IMR-90 (cell line): ENCODE data around the gene AGAP1. TPM values are rescaled to one million over a fixed set of nuclear protein-coding genes. Genes with fewer than 3 reads are reported as not detected.

Experiments used
- ATAC-seq: fragments of 200-7000 bp; cut with Tn5 transposase; 2 replicates; pipeline ENCODE4 v1.9.1; 2020; ENCODE audit warnings: low read depth, mild to moderate bottlenecking, moderate library complexity
- BruUV-seq: library from RNA; stranded (reverse); fragments of 400-500 nt; replicated peaks from 2 replicates; lab custom pipeline; 2021; lab: Mats Ljungman, UMichigan
- CTCF ChIA-PET: fragments of 300-600 bp; formaldehyde crosslinking; extraction: SDS; loops from one replicate; lab custom pipeline; 2021; ENCODE audit warnings: antibody characterized with exemption; lab: Yijun Ruan, JAX
- POLR2A ChIA-PET: fragments of 300-600 bp; sonication (Branson Sonifier 250); formaldehyde crosslinking; loops from one replicate; lab custom pipeline; 2022; ENCODE audit warnings: antibody characterized with exemption; ENCODE audit not compliant: unreplicated experiment; lab: Charles Lee
- DNase-seq: peaks from one replicate; pipeline ENCODE4 v3.0.0; 2013
- H2AFZ ChIP-seq: replicated peaks from 2 replicates; pipeline ENCODE3; 2013; ENCODE audit warnings: low read length, mild to moderate bottlenecking; ENCODE audit not compliant: poor library complexity
- H2AK5ac ChIP-seq: 2 replicates; pipeline ENCODE4 v1.6.1; 2013; ENCODE audit warnings: low read depth, low read length, inconsistent platforms
- H2AK9ac ChIP-seq: replicated peaks from 2 replicates; pipeline ENCODE3; 2013; ENCODE audit warnings: mild to moderate bottlenecking, low read depth, low read length, moderate library complexity; ENCODE audit not compliant: poor library complexity
- H2BK120ac ChIP-seq: 2 replicates; pipeline ENCODE4 v1.6.1; 2013; ENCODE audit warnings: low read depth, low read length, inconsistent platforms
- H2BK15ac ChIP-seq: 3 replicates; pipeline ENCODE4 v1.6.1; 2013; ENCODE audit warnings: low read depth, low read length, inconsistent platforms
- H2BK20ac ChIP-seq: 2 replicates; pipeline ENCODE4 v1.6.1; 2013; ENCODE audit warnings: low read depth, mild to moderate bottlenecking, inconsistent platforms, low read length, moderate library complexity
- H2BK5ac ChIP-seq: 2 replicates; pipeline ENCODE4 v1.6.1; 2013; ENCODE audit warnings: mild to moderate bottlenecking, low read depth, low read length, inconsistent platforms; ENCODE audit not compliant: poor library complexity, severe bottlenecking
- H3K14ac ChIP-seq: replicated peaks from 2 replicates; pipeline ENCODE4 v1.6.1; 2013; ENCODE audit warnings: low read depth, low read length, inconsistent platforms
- H3K18ac ChIP-seq: 2 replicates; pipeline ENCODE4 v1.6.1; 2013; ENCODE audit warnings: low read depth, low read length, control low read depth
- H3K23ac ChIP-seq: 2 replicates; pipeline ENCODE4 v1.6.1; 2013; ENCODE audit warnings: low read depth, low read length, inconsistent platforms
- H3K27ac ChIP-seq: 2 replicates; pipeline ENCODE4 v1.5.1; 2013; ENCODE audit warnings: mild to moderate bottlenecking, control low read depth, low read length; ENCODE audit not compliant: insufficient read depth
- H3K27me3 ChIP-seq: 2 replicates; pipeline ENCODE4 v1.6.1; 2013; ENCODE audit warnings: low read length; ENCODE audit not compliant: control insufficient read depth, insufficient read depth
- H3K36me3 ChIP-seq: 2 replicates; pipeline ENCODE4 v1.6.1; 2013; ENCODE audit warnings: low read length, mixed read lengths; ENCODE audit not compliant: control insufficient read depth, insufficient read depth
- H3K4ac ChIP-seq: 2 replicates; pipeline ENCODE4 v1.6.1; 2013; ENCODE audit warnings: low read depth, low read length, inconsistent platforms
- H3K4me1 ChIP-seq: 2 replicates; pipeline ENCODE4 v1.6.1; 2013; ENCODE audit warnings: low read length, mixed read lengths; ENCODE audit not compliant: control insufficient read depth, insufficient read depth
- H3K4me2 ChIP-seq: 2 replicates; pipeline ENCODE4 v1.6.1; 2013; ENCODE audit warnings: low read depth, mild to moderate bottlenecking, control low read depth, low read length, moderate library complexity
- H3K4me3 ChIP-seq: 2 replicates; pipeline ENCODE4 v1.5.1; 2013; ENCODE audit warnings: low read depth, mild to moderate bottlenecking, control low read depth, low read length, moderate library complexity; ENCODE audit not compliant: insufficient read depth
- H3K56ac ChIP-seq: 2 replicates; pipeline ENCODE4 v1.6.1; 2013; ENCODE audit warnings: low read length, inconsistent platforms; ENCODE audit not compliant: insufficient read depth; ENCODE audit errors: extremely low read depth
- H3K79me1 ChIP-seq, 2 experiments: 2 replicates each; pipeline ENCODE4 v1.6.1; 2013; ENCODE audit warnings: low read length in 2 of 2, inconsistent platforms in 1 of 2, low read depth in 1 of 2
- H3K9ac ChIP-seq: 2 replicates; pipeline ENCODE4 v1.6.1; 2013; ENCODE audit warnings: low read depth, low read length, control low read depth
- H3K9me1 ChIP-seq: 2 replicates; pipeline ENCODE4 v1.6.1; 2013; ENCODE audit warnings: low read length, inconsistent platforms; ENCODE audit not compliant: insufficient read depth
- H3K9me3 ChIP-seq: 2 replicates; pipeline ENCODE4 v1.6.1; 2013; ENCODE audit warnings: low read length; ENCODE audit not compliant: control insufficient read depth, insufficient read depth
- H4K20me1 ChIP-seq: 2 replicates; pipeline ENCODE4 v1.6.1; 2013; ENCODE audit warnings: low read length, inconsistent platforms; ENCODE audit not compliant: insufficient read depth
- H4K5ac ChIP-seq: 2 replicates; pipeline ENCODE4 v1.6.1; 2013; ENCODE audit warnings: mild to moderate bottlenecking, low read depth, low read length, control low read depth
- H4K8ac ChIP-seq, 2 experiments: 2 replicates each; pipeline ENCODE4 v1.6.1; 2013; ENCODE audit warnings: low read depth in 2 of 2, low read length in 2 of 2, control low read depth in 1 of 2, inconsistent platforms in 1 of 2
- H4K91ac ChIP-seq: 2 replicates; pipeline ENCODE4 v1.6.1; 2013; ENCODE audit warnings: low read depth, low read length, inconsistent platforms; ENCODE audit not compliant: insufficient read depth
- BHLHE40 ChIP-seq: fragments of 150-350 bp; IDR thresholded peaks from 2 replicates; pipeline ENCODE4 v1.6.1; 2016; ENCODE audit warnings: mild to moderate bottlenecking, low read depth, low read length
- CEBPB ChIP-seq: IDR thresholded peaks from 2 replicates; pipeline ENCODE4 v1.6.1; 2012; ENCODE audit warnings: low read depth, low read length, improper control_type of control experiment
- CHD1 ChIP-seq: IDR thresholded peaks from 2 replicates; pipeline ENCODE4 v1.6.1; 2012; ENCODE audit warnings: low read depth, low read length, improper control_type of control experiment
- CTCF ChIP-seq: conservative IDR thresholded peaks from 2 replicates; pipeline ENCODE4 v1.5.1; 2012; ENCODE audit warnings: mild to moderate bottlenecking, low read depth, low read length, improper control_type of control experiment
- FOS ChIP-seq: fragments of 150-350 bp; IDR thresholded peaks from 2 replicates; pipeline ENCODE4 v1.6.1; 2016; ENCODE audit warnings: low read depth, low read length
- MAFK ChIP-seq: IDR thresholded peaks from 2 replicates; pipeline ENCODE4 v1.6.1; 2012; ENCODE audit warnings: low read depth, low read length, improper control_type of control experiment
- MAZ ChIP-seq: IDR thresholded peaks from 2 replicates; pipeline ENCODE4 v1.6.1; 2012; ENCODE audit warnings: low read depth, mild to moderate bottlenecking, low read length, improper control_type of control experiment, moderate library complexity, borderline replicate concordance
- MXI1 ChIP-seq: IDR thresholded peaks from 2 replicates; pipeline ENCODE4 v1.6.1; 2012; ENCODE audit warnings: low read depth, mild to moderate bottlenecking, low read length, moderate library complexity, borderline replicate concordance
- POLR2A ChIP-seq: IDR thresholded peaks from 2 replicates; pipeline ENCODE4 v1.6.1; 2012; ENCODE audit warnings: mild to moderate bottlenecking, low read depth, low read length
- RAD21 ChIP-seq: IDR thresholded peaks from 2 replicates; pipeline ENCODE4 v1.6.1; 2012; ENCODE audit warnings: low read length, improper control_type of control experiment
- RFX5 ChIP-seq: IDR thresholded peaks from 2 replicates; pipeline ENCODE4 v1.8.0; 2012; ENCODE audit warnings: low read depth, mild to moderate bottlenecking, low read length, moderate library complexity
- SMC3 ChIP-seq: fragments of 150-350 bp; IDR thresholded peaks from 2 replicates; pipeline ENCODE4 v1.6.1; 2016; ENCODE audit warnings: low read depth, mild to moderate bottlenecking, antibody characterized with exemption, low read length, moderate library complexity
- WGBS, 2 experiments: methylation state at CpG; one replicate each; pipeline versions ENCODE4 v1.1.5 to v1.1.7; 2013; ENCODE audit warnings: missing lambda C conversion rate in 2 of 2; ENCODE audit not compliant: insufficient read length in 1 of 2; ENCODE audit errors: extremely low coverage in 2 of 2; 5-methylcytosine and 5-hydroxymethylcytosine counted together
- dilution Hi-C: fragments of 300-500 bp; cut with HindIII; formaldehyde crosslinking; loops from one replicate; pipeline ENCODE4 v1.14.3; 2018; ENCODE audit warnings: low sequenced_read_pairs; ENCODE audit not compliant: unreplicated experiment
- in situ Hi-C: fragments of 300-500 bp; cut with MboI; formaldehyde crosslinking; loops from 3 replicates; pipeline ENCODE4 v1.14.3; 2019; ENCODE audit warnings: low sequenced_read_pairs, inconsistent platforms, mixed read lengths
- intact Hi-C: fragments of 100-400 bp; cut with micrococcal nuclease; formaldehyde crosslinking; loops from 2 replicates; pipeline ENCODE4 v1.10.0; 2022
- polyA plus RNA-seq, 3 experiments: library from polyadenylated mRNA; depleted of rRNA; stranded (reverse); fragments of >200 nt; gene quantifications; 2 replicates each; pipeline ENCODE4 v1.2.3, GENCODE V29; 2012; ENCODE audit warnings: low replicate concordance in 1 of 3
- total RNA-seq: library from RNA; depleted of rRNA; stranded (reverse); fragments of >200 nt; gene quantifications from 2 replicates; pipeline ENCODE4 v1.2.3, GENCODE V29; 2012
- TF ChIP-seq, protein P1 (sequence below): fragments of 150-350 bp; IDR thresholded peaks from 2 replicates; pipeline ENCODE4 v1.6.1; 2016; ENCODE audit warnings: low read depth, mild to moderate bottlenecking, low read length, moderate library complexity, borderline replicate concordance

The AGAP1 gene
- total and polyA plus RNA-seq, 2 of the 4 experiments (the other 2 are of a cell fraction) = 15.1 to 16.4 TPM

- intact Hi-C loops = loop anchor here (2.0 kb wide), 1 partner anchor 20 kb away; no protein-coding TSS in a partner anchor
- Histone ChIP-seq H2BK20ac (peak overlapping the region; percentile 27; the same call in 1 of the 2 replicates), H4K20me1 (peaks cover 4% of the 10 kb centered on the region; the same call in 1 of the 2 replicates), H3K9me1 (peaks cover 24% of the 10 kb centered on the region), H3K4me3 (no peak overlapping the region), H3K27ac (no peak overlapping the region), H2BK5ac (no peak overlapping the region), H2AFZ (no peak overlapping the region), H3K27me3 (no peaks in the 10 kb centered on the region), H2BK120ac (peak overlapping the region; percentile 21), H2AK5ac (no peak overlapping the region), H2AK9ac (no peak overlapping the region), H2BK15ac (no peak overlapping the region), H3K4me2 (no peak overlapping the region), H4K91ac (no peak overlapping the region; the same call in 1 of the 2 replicates), H4K5ac (no peak overlapping the region), H3K4me1 (peaks cover 25% of the 10 kb centered on the region), H3K9me3 (no peaks in the 10 kb centered on the region), H3K36me3 (no peaks in the 10 kb centered on the region), H3K4ac (peak overlapping the region; percentile 4; the same call in 1 of the 2 replicates), H3K23ac (no peak overlapping the region; the same call in 1 of the 2 replicates), H3K14ac (no peak overlapping the region), H4K8ac (peak overlapping the region in 1 of 2 experiments; percentile 61; a peak in 2 of 4 replicates), H3K56ac (no peak overlapping the region), H3K79me1 (peaks cover 20 to 76% of the 10 kb centered on the region in 2 experiments), H3K18ac (no peak overlapping the region), H3K9ac (no peak overlapping the region)
- in situ Hi-C loops = loop anchor here (25.0 kb wide), 1 partner anchor 1447 kb away; the partner anchor contains the start of gene COPS8
- TF ChIP-seq MAFK (no peak), RFX5 (no peak), CEBPB (no peak), POLR2A (no peak), FOS (no peak), BHLHE40 (no peak), CHD1 (no peak), MXI1 (no peak), SMC3 (no peak), MAZ (no peak), CTCF (no peak), RAD21 (no peak)
- TF ChIP-seq, protein P1, sequence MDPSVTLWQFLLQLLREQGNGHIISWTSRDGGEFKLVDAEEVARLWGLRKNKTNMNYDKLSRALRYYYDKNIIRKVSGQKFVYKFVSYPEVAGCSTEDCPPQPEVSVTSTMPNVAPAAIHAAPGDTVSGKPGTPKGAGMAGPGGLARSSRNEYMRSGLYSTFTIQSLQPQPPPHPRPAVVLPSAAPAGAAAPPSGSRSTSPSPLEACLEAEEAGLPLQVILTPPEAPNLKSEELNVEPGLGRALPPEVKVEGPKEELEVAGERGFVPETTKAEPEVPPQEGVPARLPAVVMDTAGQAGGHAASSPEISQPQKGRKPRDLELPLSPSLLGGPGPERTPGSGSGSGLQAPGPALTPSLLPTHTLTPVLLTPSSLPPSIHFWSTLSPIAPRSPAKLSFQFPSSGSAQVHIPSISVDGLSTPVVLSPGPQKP = no peak
- ATAC-seq (no peak), DNase-seq (no peak)
- CTCF ChIA-PET = no interaction called here
- no TSS peak for BruUV-seq
- dilution Hi-C loops = no loop called here
- WGBS, 2 experiments = no CpG with 5 or more reads among the region's 2 CpGs
- POLR2A ChIA-PET = no interaction called here
Observed at GRCh38 chr2:235640377-235640776, 146.5 kb downstream of the AGAP1 start.
